ENCODE measurements around the gene SHISAL1.

SHISAL1 gene

GRCh38 chr22:44261861-44262595 is 50.7 kb downstream of the SHISAL1 start:
- peaks cover 8% of the 10 kb centered on the region for H3K27me3 Mint-ChIP-seq (ENCODE audit: low read depth)
- no peaks in the 10 kb centered on the region for H3K9me3 Mint-ChIP-seq
- H3K4me3 Mint-ChIP-seq: no peak overlapping the region
- no peaks in the 10 kb centered on the region for H3K36me3 Mint-ChIP-seq (ENCODE audit: low read depth)
- no peak overlapping the region for H3K27ac Mint-ChIP-seq
- peaks cover 3% of the 10 kb centered on the region for H3K4me1 Mint-ChIP-seq (ENCODE audit: low read depth)

- H3K27me3 Mint-ChIP-seq (ENCODE audit: low read depth): peaks cover 8% of the 10 kb centered on the region
- no peaks in the 10 kb centered on the region for H3K36me3 Mint-ChIP-seq (ENCODE audit: low read depth)
- H3K4me3 Mint-ChIP-seq: no peak overlapping the region
- no peak overlapping the region for H3K27ac Mint-ChIP-seq
- peaks cover 3% of the 10 kb centered on the region for H3K4me1 Mint-ChIP-seq (ENCODE audit: low read depth)
- no peaks in the 10 kb centered on the region for H3K9me3 Mint-ChIP-seq
These were observed 51.4 kb downstream of the SHISAL1 start for GRCh38 chr22:44261164-44261860.

DNA sequence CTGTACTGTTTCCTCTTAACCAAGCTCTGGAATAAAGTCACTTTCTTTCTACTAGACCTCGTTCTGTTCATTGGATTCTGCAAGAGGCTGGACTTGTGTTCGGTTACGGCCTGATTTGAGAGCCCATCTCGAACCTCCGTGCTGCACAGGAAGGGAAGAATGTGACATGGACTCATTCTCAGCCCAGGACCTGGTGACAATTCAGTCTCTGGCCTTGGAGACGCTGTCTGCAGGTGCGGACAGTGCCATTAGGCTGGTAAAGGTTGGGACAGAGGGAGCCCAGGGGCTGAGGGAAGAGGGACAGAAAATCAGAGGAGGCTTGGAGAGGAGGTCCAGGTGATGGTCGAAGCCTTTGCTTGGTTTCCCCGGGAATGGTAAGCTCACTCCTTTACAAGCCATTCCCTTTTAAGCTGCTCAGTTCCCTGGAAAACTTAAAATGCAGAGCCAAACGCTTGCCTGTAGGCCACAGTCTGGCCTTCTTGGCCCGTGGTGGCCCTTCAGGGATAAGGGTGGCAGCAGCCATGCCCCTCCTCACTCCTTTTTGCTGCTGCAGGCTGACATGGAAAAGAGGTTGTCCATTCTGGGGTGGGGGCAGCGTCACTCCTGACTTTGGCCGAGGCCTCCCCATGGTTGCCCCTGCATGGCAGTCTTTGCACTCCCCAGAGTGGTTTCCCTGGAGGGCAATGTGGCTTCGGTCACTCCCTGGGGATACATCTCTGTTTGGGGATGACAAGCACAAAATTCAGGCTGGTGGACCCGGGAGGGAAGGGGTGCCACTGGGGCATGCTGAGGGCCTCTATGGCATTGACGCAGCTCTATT is 52.3 kb downstream of the SHISAL1 start:
- peaks cover 12% of the 10 kb centered on the region for H3K27me3 Mint-ChIP-seq (ENCODE audit: low read depth)
- H3K36me3 Mint-ChIP-seq (ENCODE audit: low read depth): no peaks in the 10 kb centered on the region
- H3K9me3 Mint-ChIP-seq: no peaks in the 10 kb centered on the region
- H3K4me3 Mint-ChIP-seq: no peak overlapping the region
- no peak overlapping the region for H3K27ac Mint-ChIP-seq
- H3K4me1 Mint-ChIP-seq (ENCODE audit: low read depth): peaks cover 3% of the 10 kb centered on the region

DNA sequence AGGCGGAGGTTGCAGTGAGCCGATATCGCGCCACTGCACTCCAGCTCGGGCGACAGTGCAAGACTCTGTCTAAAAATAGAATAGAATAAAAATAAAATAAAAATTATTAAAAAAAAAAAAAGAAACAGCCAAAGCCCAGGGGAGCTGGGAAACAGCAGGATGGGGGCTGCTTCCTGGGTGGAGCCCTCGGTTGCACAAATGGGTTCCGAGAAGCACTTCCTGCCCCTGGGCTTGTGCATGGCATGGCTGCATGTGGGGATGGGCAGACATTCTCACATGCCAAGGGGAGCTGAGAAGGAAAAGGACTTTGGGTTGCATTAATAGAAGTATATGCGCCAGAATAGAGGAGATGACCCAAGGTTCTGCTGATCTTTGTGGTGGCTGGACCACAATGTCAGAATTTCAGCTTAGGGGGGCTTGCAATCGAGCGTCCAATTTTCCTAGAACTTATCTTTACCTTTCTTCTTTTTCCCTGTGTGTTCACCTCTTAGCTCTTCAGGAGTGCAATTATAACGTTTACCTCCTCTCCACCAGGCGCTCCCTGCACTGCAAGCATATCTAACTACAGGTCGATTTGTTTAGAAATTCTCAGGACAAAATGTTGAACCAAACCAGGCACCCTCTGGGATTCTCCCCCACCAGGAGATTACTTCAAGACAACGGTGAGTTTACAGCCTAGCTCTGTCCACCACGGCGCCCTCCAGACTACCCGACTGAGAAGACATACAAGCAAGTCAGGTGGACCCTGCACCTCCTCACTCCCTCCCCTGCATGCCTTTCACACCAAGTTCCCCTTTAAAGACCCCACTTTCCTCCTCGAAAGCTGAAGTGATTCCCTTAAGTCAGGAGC is 53.2 kb downstream of the SHISAL1 start:
- Mint-ChIP-seq H3K27me3 (ENCODE audit: low read depth) (peaks cover 19% of the 10 kb centered on the region), H3K27ac (no peak overlapping the region), H3K36me3 (ENCODE audit: low read depth) (no peaks in the 10 kb centered on the region), H3K4me3 (no peak overlapping the region), H3K9me3 (no peaks in the 10 kb centered on the region), H3K4me1 (ENCODE audit: low read depth) (peaks cover 3% of the 10 kb centered on the region)

- no peak overlapping the region for H3K27ac Mint-ChIP-seq
- peaks cover 19% of the 10 kb centered on the region for H3K27me3 Mint-ChIP-seq (ENCODE audit: low read depth)
- H3K4me1 Mint-ChIP-seq (ENCODE audit: low read depth): peaks cover 3% of the 10 kb centered on the region
- no peaks in the 10 kb centered on the region for H3K9me3 Mint-ChIP-seq
- H3K4me3 Mint-ChIP-seq: no peak overlapping the region
- no peaks in the 10 kb centered on the region for H3K36me3 Mint-ChIP-seq (ENCODE audit: low read depth)
These were observed 55.9 kb downstream of the SHISAL1 start for GRCh38 chr22:44256556-44257485.

- no peaks in the 10 kb centered on the region for H3K36me3 Mint-ChIP-seq (ENCODE audit: low read depth)
- H3K27ac Mint-ChIP-seq: no peak overlapping the region
- peaks cover 19% of the 10 kb centered on the region for H3K27me3 Mint-ChIP-seq (ENCODE audit: low read depth)
- no peaks in the 10 kb centered on the region for H3K9me3 Mint-ChIP-seq
- H3K4me3 Mint-ChIP-seq: no peak overlapping the region
- peaks cover 3% of the 10 kb centered on the region for H3K4me1 Mint-ChIP-seq (ENCODE audit: low read depth)
These were observed 56.7 kb downstream of the SHISAL1 start for GRCh38 chr22:44256085-44256484.

DNA sequence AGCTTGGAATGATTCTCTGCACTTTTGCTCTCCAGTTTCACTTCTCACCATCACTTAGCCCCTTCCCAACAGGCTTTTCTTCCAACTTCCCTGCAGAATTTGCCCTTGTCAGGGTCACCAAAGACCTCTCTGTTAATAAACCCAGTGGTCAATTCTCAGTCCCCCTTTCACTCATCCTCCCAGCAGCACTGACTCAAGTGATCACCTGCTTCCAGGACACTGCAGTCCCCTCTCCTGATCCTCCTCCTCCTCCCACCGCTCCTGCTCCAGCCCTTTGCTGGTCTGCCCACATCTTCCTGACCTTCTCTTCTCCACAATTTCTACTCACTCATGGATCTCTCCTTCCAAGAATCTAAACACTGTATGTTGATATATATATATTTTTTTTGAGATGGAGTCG is 57.9 kb downstream of the SHISAL1 start:
- peaks cover 19% of the 10 kb centered on the region for H3K27me3 Mint-ChIP-seq (ENCODE audit: low read depth)
- no peaks in the 10 kb centered on the region for H3K36me3 Mint-ChIP-seq (ENCODE audit: low read depth)
- H3K4me1 Mint-ChIP-seq (ENCODE audit: low read depth): peaks cover 1% of the 10 kb centered on the region
- H3K4me3 Mint-ChIP-seq: no peak overlapping the region
- no peak overlapping the region for H3K27ac Mint-ChIP-seq
- H3K9me3 Mint-ChIP-seq: peaks cover 7% of the 10 kb centered on the region

GRCh38 chr22:44249376-44250147 is 63.2 kb downstream of the SHISAL1 start:
- Mint-ChIP-seq H3K4me1 (ENCODE audit: low read depth) (no peaks in the 10 kb centered on the region), H3K36me3 (ENCODE audit: low read depth) (no peaks in the 10 kb centered on the region), H3K27ac (no peak overlapping the region), H3K9me3 (peaks cover 15% of the 10 kb centered on the region), H3K4me3 (no peak overlapping the region), H3K27me3 (ENCODE audit: low read depth) (no peaks in the 10 kb centered on the region)

GRCh38 chr22:44248926-44249325 is 63.8 kb downstream of the SHISAL1 start:
- no peaks in the 10 kb centered on the region for H3K4me1 Mint-ChIP-seq (ENCODE audit: low read depth)
- H3K9me3 Mint-ChIP-seq: peaks cover 15% of the 10 kb centered on the region

DNA sequence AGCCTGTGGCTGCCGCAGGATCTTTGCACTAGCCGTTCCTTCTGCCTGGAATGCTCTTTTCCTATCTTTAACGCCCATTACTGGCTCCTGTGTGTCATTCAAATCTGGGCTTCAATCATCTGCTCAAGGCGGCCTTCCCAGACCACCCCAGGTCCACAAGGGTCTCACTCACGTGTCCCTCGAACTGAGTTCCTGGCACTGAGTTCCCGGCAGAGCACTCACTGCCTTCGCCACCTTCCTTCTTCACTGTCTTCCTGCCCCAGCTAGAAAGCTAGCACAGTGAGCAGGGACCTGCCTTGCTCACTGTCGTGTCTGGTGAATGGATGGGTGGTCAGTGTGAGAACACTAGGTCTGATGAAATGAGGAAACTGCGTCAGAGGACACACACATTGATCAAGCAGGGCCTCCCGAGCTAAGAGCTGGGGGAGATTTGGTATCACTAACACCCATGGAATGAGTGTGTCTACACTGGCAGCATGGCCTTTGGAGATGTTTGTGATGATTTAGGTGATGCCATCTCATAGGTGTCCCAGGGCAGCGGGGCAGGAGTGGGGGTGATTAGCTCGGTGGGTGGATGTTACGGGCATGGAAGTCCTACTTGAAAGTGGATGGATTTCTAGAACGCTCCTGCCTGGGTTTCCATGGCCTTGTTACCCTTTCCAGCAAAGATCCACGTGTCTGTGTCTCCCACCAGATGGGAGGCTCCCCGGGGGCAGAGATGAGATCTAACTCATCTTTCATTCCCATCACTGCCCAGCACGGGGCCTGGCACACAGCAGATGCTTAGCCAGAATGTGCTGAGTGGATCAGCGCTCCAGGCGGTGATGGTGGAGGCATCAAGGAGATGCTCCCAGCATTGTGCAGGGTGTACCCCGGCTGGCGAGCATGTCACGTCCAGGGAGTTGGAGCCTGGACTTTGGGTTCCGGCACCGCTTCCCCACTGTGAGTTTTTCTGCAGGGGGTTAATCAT is 64.5 kb downstream of the SHISAL1 start:
- Mint-ChIP-seq H3K9me3 (peaks cover 15% of the 10 kb centered on the region), H3K4me1 (ENCODE audit: low read depth) (no peaks in the 10 kb centered on the region), H3K27me3 (ENCODE audit: low read depth) (no peaks in the 10 kb centered on the region), H3K27ac (no peak overlapping the region), H3K4me3 (no peak overlapping the region), H3K36me3 (ENCODE audit: low read depth) (no peaks in the 10 kb centered on the region)

More at GRCh38 chr22:44248926-44249325, 63.8 kb downstream of the SHISAL1 start:
- Mint-ChIP-seq H3K27ac (no peak overlapping the region), H3K4me3 (no peak overlapping the region), H3K27me3 (ENCODE audit: low read depth) (no peaks in the 10 kb centered on the region), H3K36me3 (ENCODE audit: low read depth) (no peaks in the 10 kb centered on the region)

GRCh38 chr22:44247346-44247745 is 65.4 kb downstream of the SHISAL1 start:
- H3K27me3 Mint-ChIP-seq (ENCODE audit: low read depth): no peaks in the 10 kb centered on the region
- no peaks in the 10 kb centered on the region for H3K4me1 Mint-ChIP-seq (ENCODE audit: low read depth)
- no peak overlapping the region for H3K27ac Mint-ChIP-seq
- no peak overlapping the region for H3K4me3 Mint-ChIP-seq
- H3K9me3 Mint-ChIP-seq: peaks cover 15% of the 10 kb centered on the region
- no peaks in the 10 kb centered on the region for H3K36me3 Mint-ChIP-seq (ENCODE audit: low read depth)
